HEK293 (cell line): ENCODE data around the gene CACNA1F.
"Not testable (repeated sequence)": the region's sequence is repeated elsewhere in the genome, so short reads cannot be mapped to it uniquely, and the experiment has no call there.

Experiments used
- CTCF ChIA-PET: fragments of 350-600 bp; formaldehyde crosslinking; extraction: SDS; loops from one replicate; lab custom pipeline; 2021; ENCODE audit warnings: antibody characterized with exemption; lab: Yijun Ruan, JAX
- POLR2A ChIA-PET: fragments of 300-600 bp; formaldehyde crosslinking; extraction: SDS; loops from one replicate; lab custom pipeline; 2020; ENCODE audit warnings: antibody characterized with exemption, inconsistent platforms; lab: Yijun Ruan, JAX
- H3K27ac ChIP-seq: fragments of 200-500 bp; sonication (Bioruptor generic); 2 replicates; pipeline ENCODE4 v1.5.1; 2014; ENCODE audit warnings: low read depth, low read length, control low read depth, inconsistent platforms; ENCODE audit errors: extremely low read depth
- H3K36me3 ChIP-seq, 2 experiments: fragments of 200-500 bp in 1 of 2; sonication (Bioruptor generic) in 1 of 2; 1 replicate in 1 of 2; 2 replicates in 1 of 2; pipeline ENCODE4 v1.5.1; 2014 to 2017; ENCODE audit warnings: inconsistent platforms in 2 of 2, low read length in 2 of 2; ENCODE audit not compliant: control insufficient read depth in 2 of 2, insufficient read depth in 1 of 2
- H3K4me1 ChIP-seq: fragments of 200-500 bp; sonication (Bioruptor generic); 2 replicates; pipeline ENCODE4 v1.5.1; 2014; ENCODE audit warnings: mild to moderate bottlenecking, low read length, inconsistent platforms; ENCODE audit not compliant: control insufficient read depth, insufficient read depth
- H3K4me3 ChIP-seq: 2 replicates; pipeline ENCODE4 v1.5.1; 2011; ENCODE audit warnings: low read depth, mild to moderate bottlenecking, control low read depth, low read length, moderate library complexity
- H3K9me3 ChIP-seq: fragments of 200-500 bp; sonication (Bioruptor generic); 2 replicates; pipeline ENCODE4 v1.5.1; 2014; ENCODE audit warnings: low read depth, low read length, inconsistent platforms; ENCODE audit not compliant: control insufficient read depth, insufficient read depth
- BCL6B ChIP-seq: fragments of 450-650 bp; formaldehyde crosslinking; IDR thresholded peaks from 2 replicates; pipeline ENCODE4 v1.5.1; 2017; ENCODE audit warnings: missing biosample characterization, missing genetic modification characterization
- CTCF ChIP-seq: fragments of 450-650 bp; formaldehyde crosslinking; IDR thresholded peaks from 2 replicates; pipeline ENCODE4 v1.5.1; 2016; ENCODE audit warnings: missing biosample characterization, missing genetic modification characterization
- KLF1 ChIP-seq: fragments of 450-650 bp; formaldehyde crosslinking; IDR thresholded peaks from 2 replicates; pipeline ENCODE4 v1.5.1; 2016; ENCODE audit warnings: missing biosample characterization, missing genetic modification characterization
- PRDM1 ChIP-seq: fragments of 450-650 bp; formaldehyde crosslinking; IDR thresholded peaks from 2 replicates; pipeline ENCODE4; 2016; ENCODE audit warnings: missing biosample characterization, missing genetic modification characterization
- SETDB1 ChIP-seq: IDR thresholded peaks from one replicate; pipeline ENCODE4 v1.6.1; 2017; ENCODE audit warnings: mild to moderate bottlenecking, low read length, moderate library complexity, mixed read lengths; ENCODE audit not compliant: insufficient read length
- SP2 ChIP-seq: fragments of 450-650 bp; formaldehyde crosslinking; IDR thresholded peaks from 2 replicates; pipeline ENCODE4 v1.5.1; 2016; ENCODE audit warnings: missing biosample characterization, missing genetic modification characterization
- TSHZ1 ChIP-seq: fragments of 450-650 bp; formaldehyde crosslinking; IDR thresholded peaks from 2 replicates; pipeline ENCODE4 v1.5.1; 2016; ENCODE audit warnings: missing biosample characterization, missing genetic modification characterization, borderline replicate concordance
- ZNF521 ChIP-seq: fragments of 450-650 bp; formaldehyde crosslinking; IDR thresholded peaks from 2 replicates; pipeline ENCODE4 v1.5.1; 2017; ENCODE audit warnings: missing biosample characterization, mild to moderate bottlenecking, missing genetic modification characterization
- ZNF626 ChIP-seq: fragments of 450-650 bp; sonication (Bioruptor Pico); formaldehyde crosslinking; IDR thresholded peaks from 2 replicates; pipeline ENCODE4 v1.5.1; 2018; ENCODE audit warnings: missing biosample characterization, missing genetic modification characterization, inconsistent platforms
- ZNF629 ChIP-seq: fragments of 450-650 bp; formaldehyde crosslinking; IDR thresholded peaks from 2 replicates; pipeline ENCODE4 v1.5.1; 2017; ENCODE audit warnings: missing biosample characterization, missing genetic modification characterization
- ZNF664 ChIP-seq: fragments of 450-650 bp; formaldehyde crosslinking; IDR thresholded peaks from 2 replicates; pipeline ENCODE4 v1.5.1; 2016; ENCODE audit warnings: missing biosample characterization, missing genetic modification characterization
- ZNF670 ChIP-seq: fragments of 450-650 bp; formaldehyde crosslinking; IDR thresholded peaks from 2 replicates; pipeline ENCODE4 v1.5.1; 2016; ENCODE audit warnings: missing biosample characterization, missing genetic modification characterization, low read depth
- ZNF677 ChIP-seq: fragments of 450-650 bp; IDR thresholded peaks from 2 replicates; pipeline ENCODE4 v1.5.0; 2018; ENCODE audit warnings: missing biosample characterization, mild to moderate bottlenecking, missing genetic modification characterization, moderate library complexity
- ZSCAN16 ChIP-seq: fragments of 450-650 bp; formaldehyde crosslinking; IDR thresholded peaks from 2 replicates; pipeline ENCODE4 v1.5.1; 2016; ENCODE audit warnings: missing biosample characterization, missing genetic modification characterization
- ZSCAN30 ChIP-seq: fragments of 450-650 bp; IDR thresholded peaks from 2 replicates; pipeline ENCODE4 v1.5.1; 2018; ENCODE audit warnings: missing biosample characterization, mild to moderate bottlenecking, missing genetic modification characterization, moderate library complexity
- TF ChIP-seq, protein P1 (sequence below): fragments of 450-650 bp; formaldehyde crosslinking; IDR thresholded peaks from 2 replicates; pipeline ENCODE4 v1.5.1; 2017; ENCODE audit warnings: missing biosample characterization, missing genetic modification characterization

Gene CACNA1F

GRCh38 chrX:49175435-49176274 is 57.5 kb downstream of the CACNA1F start:
- POLR2A ChIA-PET, result interaction anchor here (0.6 to 2.8 kb wide), 2 partner anchors 15 to 522 kb away, joined by 7 to 11 read pairs; no protein-coding TSS in a partner anchor
- no peaks in the 10 kb centered on the region for H3K4me1 ChIP-seq
- H3K27ac ChIP-seq, result no peak overlapping the region
- no peak for TF ChIP-seq BCL6B (tag by site-specific recombination)
- no peak for TF ChIP-seq ZNF677
- TF ChIP-seq KLF1 (tag by site-specific recombination), result no peak
- no peak for TF ChIP-seq ZNF670 (tag by site-specific recombination)
- TF ChIP-seq SETDB1, result no peak
- no peak for TF ChIP-seq ZNF626 (tag by site-specific recombination)
- TF ChIP-seq ZNF664 (tag by site-specific recombination), result no peak
- no peak for TF ChIP-seq PRDM1 (tag by site-specific recombination)
- no peak for TF ChIP-seq ZNF521 (tag by site-specific recombination)
- TF ChIP-seq TSHZ1, result no peak
- no peak for TF ChIP-seq ZSCAN16 (tag by site-specific recombination)
- TF ChIP-seq CTCF (tag by site-specific recombination), result no peak
- no peak for TF ChIP-seq ZNF629 (tag by site-specific recombination)
- TF ChIP-seq, protein P1, sequence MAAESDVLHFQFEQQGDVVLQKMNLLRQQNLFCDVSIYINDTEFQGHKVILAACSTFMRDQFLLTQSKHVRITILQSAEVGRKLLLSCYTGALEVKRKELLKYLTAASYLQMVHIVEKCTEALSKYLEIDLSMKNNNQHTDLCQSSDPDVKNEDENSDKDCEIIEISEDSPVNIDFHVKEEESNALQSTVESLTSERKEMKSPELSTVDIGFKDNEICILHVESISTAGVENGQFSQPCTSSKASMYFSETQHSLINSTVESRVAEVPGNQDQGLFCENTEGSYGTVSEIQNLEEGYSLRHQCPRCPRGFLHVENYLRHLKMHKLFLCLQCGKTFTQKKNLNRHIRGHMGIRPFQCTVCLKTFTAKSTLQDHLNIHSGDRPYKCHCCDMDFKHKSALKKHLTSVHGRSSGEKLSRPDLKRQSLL (tag by site-specific recombination), result no peak
- peaks cover 11 to 41% of the 10 kb centered on the region in 2 experiments; a peak in 2 of 3 replicates for H3K36me3 ChIP-seq
- H3K4me3 ChIP-seq, result no peak overlapping the region
- CTCF ChIA-PET, result interaction anchor here (0.5 kb wide), 1 partner anchor 341 kb away, joined by 3 read pairs; no protein-coding TSS in a partner anchor
- no peaks in the 10 kb centered on the region for H3K9me3 ChIP-seq

DNA sequence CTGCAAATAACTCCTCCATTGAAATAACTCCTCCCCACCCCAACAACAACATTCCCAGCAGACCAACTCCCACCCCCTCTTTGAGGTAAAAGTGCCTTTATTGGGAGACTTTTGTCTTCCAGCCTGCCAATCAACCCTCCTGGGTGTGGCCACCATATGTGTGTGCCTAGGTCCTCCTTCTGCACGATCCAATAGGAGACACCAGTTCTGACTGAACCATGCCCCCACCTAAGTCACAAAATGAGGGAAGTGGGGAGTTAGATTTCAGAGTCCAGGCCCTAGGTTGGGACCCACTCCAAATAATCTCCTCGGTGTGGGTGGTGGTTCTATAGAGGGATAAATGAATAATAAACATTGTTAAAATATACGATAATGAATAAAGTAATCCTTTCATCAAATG is 58.4 kb downstream of the CACNA1F start:
- no peak overlapping the region for H3K27ac ChIP-seq
- no peaks in the 10 kb centered on the region for H3K9me3 ChIP-seq
- TF ChIP-seq ZSCAN30 (tag by site-specific recombination) (no peak), SP2 (tag by site-specific recombination) (peak; percentile 49)
- H3K4me3 ChIP-seq, result no peak overlapping the region
- H3K36me3 ChIP-seq, result peaks cover 11 to 36% of the 10 kb centered on the region in 2 experiments; a peak in 2 of 3 replicates
- no peaks in the 10 kb centered on the region for H3K4me1 ChIP-seq
- POLR2A ChIA-PET, result interaction anchor here (0.6 to 2.8 kb wide), 2 partner anchors 16 to 523 kb away, joined by 7 to 11 read pairs; no protein-coding TSS in a partner anchor
- CTCF ChIA-PET, result no interaction called here

GRCh38 chrX:49173544-49173943 is 59.6 kb downstream of the CACNA1F start:
- H3K36me3 ChIP-seq, result peaks cover 11 to 24% of the 10 kb centered on the region in 2 experiments; a peak in 2 of 3 replicates
- not testable (repeated sequence) for H3K9me3 ChIP-seq, H3K4me3 ChIP-seq, H3K4me1 ChIP-seq, H3K27ac ChIP-seq
- ChIA-PET POLR2A (interaction anchor here (1.7 kb wide), 1 partner anchor 17 kb away, joined by 11 read pairs; no protein-coding TSS in a partner anchor), CTCF (interaction anchor here (1.1 kb wide), 1 partner anchor 17 kb away, joined by 4 read pairs; no protein-coding TSS in a partner anchor)
